Forelimb muscle (tissue), 1 donor: Measurements from ENCODE around the gene HPF1. TPM values are rescaled to one million over a fixed set of nuclear protein-coding genes. Genes with fewer than 3 reads are reported as not detected.
"Not testable (repeated sequence)": the region's sequence is repeated elsewhere in the genome, so short reads cannot be mapped to it uniquely, and the experiment has no call there.

Source experiments
- DNase-seq: peaks from one replicate; pipeline ENCODE4 v3.0.0-alpha.2; 2013; ENCODE audit warnings: low read depth
- polyA plus RNA-seq: library from polyadenylated mRNA; unstranded; fragments of 120-200 nt; gene quantifications from one replicate; pipeline ENCODE4 v1.2.1, GENCODE V29; 2013; ENCODE audit not compliant: insufficient read length

The HPF1 gene
- polyA plus RNA-seq, 1 donor: 26.0 TPM

DNA sequence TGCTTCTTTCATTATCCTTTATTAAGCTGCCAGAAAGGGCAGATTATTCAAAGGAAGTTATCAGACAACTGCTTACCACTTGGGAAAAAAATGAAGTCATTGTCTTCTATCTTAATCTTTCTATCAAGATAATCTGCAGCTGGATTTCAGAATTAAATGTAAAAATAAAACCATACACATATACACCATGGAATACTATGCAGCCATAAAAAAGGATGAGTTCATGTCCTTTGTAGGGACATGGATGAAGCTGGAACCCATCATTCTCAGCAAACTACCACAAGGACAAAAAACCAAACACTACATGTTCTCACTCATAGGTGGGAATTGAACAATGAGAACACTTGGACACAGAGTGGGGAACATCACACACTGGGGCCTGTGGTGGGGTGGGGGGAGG, 19.1 kb downstream of the HPF1 start:
- not testable (repeated sequence) for DNase-seq

DNA sequence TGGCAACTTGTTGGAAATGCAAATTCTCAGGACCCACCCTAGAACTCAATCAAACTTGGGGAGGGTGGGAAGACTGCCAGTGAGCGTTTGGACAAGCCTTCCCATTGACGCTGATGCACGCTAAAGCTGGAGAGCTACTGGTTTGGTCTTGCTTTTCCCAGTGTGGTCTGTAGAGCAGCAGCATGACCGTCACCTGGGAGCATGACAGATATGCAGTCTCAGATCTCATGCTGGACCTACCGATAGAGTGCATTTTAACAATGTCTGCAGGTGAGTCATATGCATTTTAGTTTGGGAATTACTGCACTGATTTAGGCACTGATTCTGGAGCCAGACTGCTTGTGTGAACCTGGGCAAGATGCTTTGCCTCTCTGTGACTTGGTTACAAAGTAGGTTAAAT, 27.2 kb downstream of the HPF1 start:
- DNase-seq: no peak

DNA sequence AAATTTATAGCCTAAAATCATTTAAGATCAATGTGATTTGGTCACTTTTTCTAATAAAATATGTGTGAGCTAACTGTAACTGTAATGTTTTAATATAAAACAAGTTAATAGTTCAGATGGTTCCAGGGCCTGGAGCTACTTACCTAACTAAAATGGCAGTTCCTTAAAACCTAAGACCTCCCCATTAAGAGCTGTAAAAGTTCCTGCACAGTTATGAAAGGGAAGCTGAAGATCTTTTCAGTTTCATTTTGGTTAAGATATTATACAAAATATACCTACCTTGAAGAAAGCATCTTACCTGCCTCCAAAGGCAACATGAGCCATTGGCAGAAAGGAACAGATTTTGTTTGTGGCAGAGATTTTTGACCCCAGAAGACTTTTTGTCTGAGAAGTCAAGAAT, 30.1 kb downstream of the HPF1 start:
- no peak for DNase-seq

DNA sequence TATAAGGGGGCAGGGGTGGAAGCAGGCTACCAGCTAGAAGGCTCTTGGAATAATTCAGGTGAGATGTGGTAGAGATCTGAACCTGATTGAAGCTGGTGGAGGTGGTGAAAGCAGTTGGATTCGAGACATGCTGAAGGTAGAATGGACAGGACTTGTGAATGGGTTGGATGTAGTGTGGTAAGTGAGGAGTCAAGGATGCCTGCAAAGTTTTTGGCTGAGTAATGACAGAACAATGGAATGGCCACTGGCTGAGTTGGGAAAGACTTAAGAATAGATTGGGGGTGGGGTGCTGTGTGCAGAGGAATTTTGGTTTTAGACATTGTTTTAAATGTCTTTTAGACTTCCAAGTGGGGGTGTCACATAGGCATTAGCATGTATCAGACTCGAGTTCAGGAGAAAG, 33.5 kb downstream of the HPF1 start:
- DNase-seq: no peak

DNA sequence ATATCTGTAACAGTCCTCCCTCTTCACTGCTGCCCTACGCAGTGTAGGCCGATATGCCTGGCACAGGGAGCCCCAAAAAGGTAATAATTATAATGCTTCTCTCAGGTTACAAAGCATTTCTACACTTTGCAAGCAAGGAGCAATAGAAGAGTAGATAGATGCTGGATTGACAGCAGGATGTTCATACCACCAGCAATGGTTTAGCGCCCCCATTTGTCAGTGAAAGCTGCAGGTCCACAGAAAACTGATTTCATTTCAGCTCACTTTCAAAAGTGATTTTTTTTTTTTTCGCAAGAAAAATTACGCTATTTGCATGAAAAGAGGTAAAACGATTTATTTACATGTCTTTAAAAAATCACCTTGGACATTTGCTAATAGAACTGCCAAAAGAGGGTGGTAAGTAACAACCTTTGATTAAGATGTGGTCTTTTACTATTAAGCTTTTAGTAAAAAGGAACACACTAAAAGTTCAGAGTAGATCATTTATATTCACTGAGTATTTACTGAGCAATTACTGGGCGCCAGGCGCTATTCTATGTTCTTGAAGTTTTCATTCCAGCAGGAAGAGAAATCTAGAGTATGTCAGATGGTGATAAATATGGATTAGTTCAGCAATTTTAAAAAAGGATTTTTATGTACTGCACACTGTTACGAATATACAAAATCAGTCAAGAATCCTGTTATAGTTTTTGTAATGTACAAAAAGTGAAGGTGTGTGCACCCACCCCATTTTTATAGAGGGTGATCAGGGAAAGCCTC, 34.4 kb downstream of the HPF1 start:
- no peak for DNase-seq

DNA sequence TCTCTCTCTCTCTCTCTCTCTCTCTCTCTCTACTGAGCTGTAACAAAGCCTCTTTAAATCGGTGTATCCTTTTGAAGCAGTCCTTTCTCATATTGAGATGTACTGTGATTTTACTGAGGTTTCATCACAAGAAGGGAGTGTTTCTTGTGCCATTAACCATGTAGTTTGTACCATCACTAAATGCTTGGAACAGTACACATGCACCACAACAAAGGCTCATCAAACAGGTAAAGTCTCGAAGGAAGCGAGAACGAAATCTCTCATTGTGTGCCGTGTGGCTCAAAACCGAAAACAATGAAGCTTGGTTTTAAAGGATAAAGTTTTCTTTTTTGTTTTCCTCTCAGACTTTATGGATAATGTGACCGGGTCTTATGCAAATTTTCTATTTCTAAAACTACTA, 37.2 kb downstream of the HPF1 start:
- DNase-seq: no peak

DNA sequence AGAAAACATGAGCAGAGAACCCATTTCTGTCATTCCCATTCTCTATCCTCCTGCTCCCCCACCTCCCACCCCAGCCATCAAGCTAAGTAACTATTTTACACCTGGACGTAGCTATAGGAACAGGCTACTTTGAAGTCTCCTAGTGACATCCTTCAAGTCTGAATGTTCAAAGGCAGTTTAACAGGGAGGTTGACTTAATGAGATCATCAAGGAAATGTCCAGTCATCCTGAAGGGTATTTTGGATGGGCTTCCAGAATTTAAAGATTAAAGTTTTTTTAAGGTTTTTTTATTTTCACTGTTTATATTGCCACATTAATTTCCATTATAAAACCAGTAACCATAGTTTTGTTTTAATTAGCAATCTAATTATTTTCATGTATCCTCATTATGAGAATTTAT, 41.1 kb downstream of the HPF1 start:
- no peak for DNase-seq

DNA sequence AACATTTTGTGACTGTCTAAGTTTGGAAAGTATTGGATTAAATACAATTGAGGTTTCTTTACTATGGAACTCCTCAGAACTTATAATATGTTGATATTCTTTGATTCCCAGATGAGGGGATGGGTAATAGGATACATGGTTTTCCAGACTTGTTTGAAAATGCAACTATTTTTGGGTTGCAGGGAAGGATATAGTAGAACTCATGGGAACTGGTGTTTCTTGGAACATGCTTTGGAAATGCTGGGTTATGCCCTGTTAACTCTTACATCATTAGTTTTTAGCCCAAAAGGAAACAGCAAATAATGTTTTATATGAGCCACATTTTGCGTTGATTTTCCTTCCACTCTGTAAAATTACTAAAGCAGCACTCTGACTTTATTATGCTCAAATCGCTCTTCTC, 41.9 kb downstream of the HPF1 start:
- no peak for DNase-seq

DNA sequence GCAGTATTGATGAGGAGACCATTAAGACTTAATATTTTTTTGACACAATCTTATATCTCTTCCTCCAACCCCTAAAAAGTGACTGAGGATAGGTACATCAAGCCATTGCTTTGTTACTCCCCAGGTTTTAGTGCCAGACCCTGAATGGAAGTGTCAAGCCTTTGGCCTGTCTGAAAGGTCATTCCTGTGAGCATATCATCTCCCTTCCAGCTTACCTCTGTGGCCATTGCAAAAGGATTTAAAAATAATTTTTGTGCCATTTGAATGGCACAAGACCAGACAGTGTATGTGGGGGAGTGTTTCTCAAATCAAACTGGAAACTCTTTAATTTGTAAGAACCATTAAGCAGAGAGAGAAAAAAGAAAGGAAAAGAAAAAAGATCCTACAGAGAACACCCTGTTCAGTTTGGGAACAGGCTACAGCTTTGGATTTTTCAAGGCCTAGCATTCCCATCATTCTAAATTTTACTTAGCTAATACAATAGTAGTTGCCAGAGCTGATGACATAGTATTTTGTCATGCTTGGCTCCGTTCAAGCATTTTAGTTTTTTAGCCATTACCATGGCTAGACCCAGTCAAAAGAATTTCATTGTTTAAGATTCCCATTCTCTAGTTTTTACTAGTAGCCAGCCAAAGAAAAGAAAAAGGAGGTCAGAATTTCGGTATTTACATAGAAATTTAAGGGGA, 49.6 kb downstream of the HPF1 start:
- DNase-seq: no peak

DNA sequence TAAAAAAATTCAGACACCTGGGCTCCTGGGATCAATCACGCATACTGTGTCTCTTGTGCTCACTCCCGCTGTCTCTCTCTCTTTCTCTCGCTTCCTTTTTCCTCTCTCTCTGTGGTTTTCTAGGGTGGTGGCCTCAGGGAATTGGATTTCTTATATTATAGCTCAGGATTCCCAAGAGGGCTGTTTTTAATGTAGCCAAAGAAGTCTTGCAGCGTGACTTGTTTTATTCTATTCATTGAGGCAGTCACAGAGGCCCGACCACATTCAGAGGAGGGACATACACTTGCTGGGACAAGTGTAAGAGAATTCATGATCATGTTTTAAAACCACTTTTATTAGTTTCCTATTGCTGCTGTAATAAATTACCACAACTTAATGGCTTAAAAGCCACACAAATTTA, 59.4 kb downstream of the HPF1 start:
- no peak for DNase-seq

DNA sequence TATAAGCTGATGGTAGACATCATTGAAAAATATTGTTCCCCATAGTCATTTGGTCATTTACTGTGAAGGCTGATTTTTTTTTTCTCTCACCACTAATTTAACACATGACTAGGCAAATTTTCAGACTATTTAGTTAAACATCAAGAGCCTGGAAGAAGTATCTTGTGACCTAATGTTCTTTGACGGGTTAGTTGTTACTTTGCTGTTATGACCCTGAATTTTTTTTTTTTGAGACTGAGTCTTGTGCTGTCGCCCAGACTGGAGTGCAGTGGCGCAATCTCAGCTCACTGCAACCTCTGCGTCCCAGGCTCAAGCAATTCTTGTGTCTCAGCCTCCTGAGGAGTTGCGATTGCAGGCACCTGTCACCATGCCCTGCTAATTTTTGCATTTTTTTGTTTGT, 67.0 kb downstream of the HPF1 start:
- no peak for DNase-seq

DNA sequence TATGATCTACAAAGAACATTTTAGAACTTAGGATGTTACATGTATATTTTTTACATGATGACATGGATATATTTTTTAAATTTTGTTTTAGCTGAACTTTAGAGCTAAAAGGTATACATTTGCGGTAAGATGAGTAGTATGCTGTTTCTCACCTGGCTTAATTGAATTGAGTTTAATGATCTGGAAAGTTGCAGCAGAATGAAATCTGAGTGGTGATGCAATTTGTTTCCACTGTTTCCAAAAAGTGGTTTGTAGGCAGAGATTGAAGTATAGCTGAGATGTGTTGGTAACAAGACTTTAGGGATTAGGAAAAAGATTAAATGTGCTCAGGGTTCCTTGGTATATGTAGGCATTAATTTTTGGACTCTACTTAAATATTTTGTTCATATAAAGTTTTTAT, 68.1 kb downstream of the HPF1 start:
- DNase-seq: no peak

DNA sequence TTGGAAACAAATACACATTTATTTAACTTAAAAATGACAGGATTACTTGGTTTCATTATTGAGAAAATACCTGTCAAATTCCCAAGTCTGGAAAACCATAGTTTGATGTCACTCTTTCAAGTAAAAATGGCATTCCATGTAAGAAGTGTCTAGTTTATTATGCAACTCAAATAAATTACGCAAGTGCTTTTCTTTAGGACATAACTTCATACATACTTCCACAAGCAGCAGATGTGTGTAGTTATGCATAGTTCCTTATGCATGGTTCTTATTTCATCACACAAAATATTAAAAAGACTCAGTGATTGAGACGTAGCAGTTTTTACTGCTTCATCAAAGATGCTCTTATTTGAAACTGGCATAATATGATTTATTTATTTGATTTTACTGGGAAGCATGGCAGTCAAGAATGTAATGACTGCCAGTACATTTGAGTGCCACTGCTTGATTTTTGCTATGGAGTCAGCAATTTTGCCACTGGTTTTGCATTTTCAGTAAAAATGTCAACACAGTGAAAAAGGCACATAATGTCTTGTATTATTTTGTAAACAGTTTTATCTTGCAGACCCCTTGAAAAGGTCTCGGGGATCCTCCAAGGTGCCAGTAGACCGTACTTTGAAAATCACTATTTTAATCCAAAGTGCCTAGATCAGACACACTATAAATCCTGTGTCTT, 75.2 kb downstream of the HPF1 start:
- DNase-seq: no peak

Other genes starting within 250 kb of the HPF1 start
- gene NEK1, start 145.4 kb downstream of the HPF1 start, polyA plus RNA-seq: 10.2 TPM
- 26.9 TPM for gene CLCN3, start 137.4 kb downstream of the HPF1 start, polyA plus RNA-seq